ENCODE measurements around the gene SLC22A15. TPM values are rescaled to one million over a fixed set of nuclear protein-coding genes. Genes with fewer than 3 reads are reported as not detected.

SLC22A15 gene
- total RNA-seq, 1 donor from 2014 or later = 0.23 TPM

- ATAC-seq = no peak
- no peak for DNase-seq (ENCODE audit: low spot score)
Measured at GRCh38 chr1:116099379-116099778, 123.1 kb downstream of the SLC22A15 start.

DNA sequence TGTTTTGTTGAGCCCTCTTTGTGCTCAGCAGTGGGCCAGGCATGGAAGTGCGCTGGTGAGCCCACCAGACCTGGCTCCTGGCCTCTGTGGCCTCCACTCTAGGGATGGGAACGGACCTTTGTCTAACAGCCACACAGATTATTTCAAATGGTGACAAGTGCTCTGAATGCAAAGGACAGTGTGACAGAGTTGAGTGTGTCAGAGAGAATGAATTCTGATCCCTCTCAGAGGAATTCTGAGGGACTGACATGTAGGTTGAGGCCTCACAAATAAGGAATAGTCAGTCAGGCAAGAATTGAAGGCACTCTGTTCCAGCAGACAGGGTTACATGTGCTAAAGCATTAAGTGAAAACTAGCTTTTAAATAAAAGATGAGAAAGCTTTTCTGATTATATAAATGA lies 123.6 kb downstream of the SLC22A15 start:
- no peak for ATAC-seq
- DNase-seq (ENCODE audit: low spot score) = no peak

DNA sequence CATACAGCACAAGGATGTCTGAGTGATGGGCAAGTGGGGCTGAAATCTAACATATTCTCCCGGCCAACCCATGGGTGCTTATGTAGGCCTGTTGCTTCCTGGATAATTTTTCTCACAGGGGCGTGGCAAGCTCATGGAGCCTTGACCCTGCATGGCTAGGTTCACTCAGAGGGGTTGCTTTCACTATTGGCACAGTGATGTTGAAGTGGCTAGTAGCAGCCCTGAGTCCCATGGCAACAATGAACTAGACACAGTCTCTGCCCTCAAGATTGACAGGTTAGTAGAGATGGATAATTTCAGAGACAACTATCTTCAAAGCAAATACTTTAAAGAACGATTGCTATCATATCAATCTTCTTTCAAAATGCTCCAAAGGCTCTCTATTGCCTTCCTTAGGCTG lies 128.4 kb downstream of the SLC22A15 start:
- DNase-seq (ENCODE audit: low spot score) = no peak
- no peak for ATAC-seq

GRCh38 chr1:116105996-116106395 lies 129.7 kb downstream of the SLC22A15 start:
- DNase-seq (ENCODE audit: low spot score) = no peak
- no peak for ATAC-seq

DNA sequence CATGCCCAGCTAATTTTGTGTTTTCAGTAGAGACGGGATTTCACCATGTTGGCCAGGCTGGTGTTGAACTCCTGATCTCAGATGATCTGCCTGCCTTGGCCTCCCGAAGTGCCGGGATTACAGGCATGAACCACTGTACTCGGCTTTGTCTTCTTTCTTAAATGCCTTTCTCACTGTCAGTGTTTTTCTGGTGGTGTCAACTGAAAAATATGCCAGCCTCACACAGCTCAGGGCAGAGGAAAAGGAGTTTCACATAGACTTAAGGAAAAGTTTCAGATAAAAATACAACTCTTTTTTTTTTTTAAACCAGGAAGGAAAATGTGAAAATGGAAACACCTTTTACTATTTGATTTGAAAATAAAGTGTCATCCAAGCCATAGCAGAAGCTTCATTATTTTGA lies 130.3 kb downstream of the SLC22A15 start:
- no peak for ATAC-seq
- DNase-seq (ENCODE audit: low spot score) = no peak

GRCh38 chr1:116107371-116107770 lies 131.1 kb downstream of the SLC22A15 start:
- ATAC-seq (no peak), DNase-seq (ENCODE audit: low spot score) (no peak)

DNA sequence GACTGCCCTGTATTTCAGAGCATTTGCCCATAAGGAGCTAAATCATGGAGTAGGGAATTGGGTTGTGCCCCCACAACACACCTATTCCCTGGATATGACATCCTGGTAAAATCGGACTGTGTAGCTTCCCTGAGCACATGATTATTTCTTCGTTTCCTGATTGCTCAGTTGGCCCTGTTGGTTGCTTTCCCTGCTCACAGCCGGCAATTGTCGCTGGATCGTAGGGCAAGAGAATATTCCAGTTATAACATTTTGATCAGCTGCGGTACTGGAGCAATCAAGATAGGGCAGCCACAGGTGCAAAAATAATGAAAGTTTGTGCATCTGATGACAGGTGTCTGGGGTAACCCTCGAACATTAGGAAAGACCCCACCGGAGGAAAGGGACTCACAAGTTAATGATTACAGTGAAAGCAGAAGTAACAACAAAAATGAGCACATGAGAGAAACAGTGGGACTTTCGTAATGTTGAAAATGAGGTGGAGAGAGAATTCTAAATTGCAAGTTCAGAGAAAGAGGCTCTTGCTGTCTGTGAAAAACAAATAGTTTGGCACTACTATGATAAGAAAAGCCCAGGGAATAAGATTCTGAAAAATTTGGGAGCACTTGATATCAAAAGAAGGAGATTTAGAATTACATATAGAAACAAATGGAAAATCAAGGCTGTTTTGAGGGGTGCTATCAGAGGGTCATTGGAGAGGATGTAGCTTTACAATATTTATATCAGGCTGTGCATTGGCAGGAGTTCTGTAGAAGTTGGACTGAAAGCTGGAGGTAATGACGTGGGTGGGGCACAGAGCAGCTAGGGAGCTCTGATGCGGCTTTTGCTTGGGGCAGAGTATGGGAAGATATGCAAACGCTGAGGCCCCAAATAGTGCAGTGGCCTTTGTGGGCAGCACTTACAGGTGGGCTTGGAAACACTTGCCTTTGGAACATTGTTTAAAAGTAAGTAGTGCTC lies 134.5 kb downstream of the SLC22A15 start, which contains the start of gene MAB21L3:
MAB21L3 (plus strand) TSS at position 833 of the 957 bp plus-strand sequence. CDS start 1,217 bp downstream, outside the sequence.
- no peak for DNase-seq (ENCODE audit: low spot score)
- ATAC-seq = peak; percentile 62

DNA sequence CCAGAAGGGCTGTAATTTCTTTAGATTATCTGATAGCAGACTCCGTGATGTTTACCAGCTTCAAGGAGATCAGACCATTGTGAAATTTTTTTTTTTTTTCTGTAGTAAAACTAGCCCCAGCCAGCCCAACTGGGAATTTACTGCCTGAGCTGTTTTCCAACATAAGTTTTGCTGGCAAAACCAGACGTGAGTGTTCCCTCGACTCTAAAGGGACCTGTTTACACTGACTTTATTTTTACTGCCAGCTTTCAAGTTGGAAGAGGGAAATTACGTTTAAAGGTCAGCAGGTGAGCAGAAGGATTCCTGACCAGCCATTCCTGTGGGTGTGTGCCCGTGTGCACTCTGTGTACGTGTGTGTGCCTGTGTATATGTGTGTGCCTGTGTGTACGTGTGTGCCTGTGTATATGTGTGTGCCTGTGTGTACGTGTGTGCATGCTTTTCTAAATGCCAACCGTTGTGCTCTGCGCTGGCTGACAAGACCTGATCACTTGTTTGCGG lies 135.3 kb downstream of the SLC22A15 start:
- ATAC-seq (peak; percentile 81), DNase-seq (ENCODE audit: low spot score) (peak; percentile 51)

- no peak for ATAC-seq
- DNase-seq (ENCODE audit: low spot score) = no peak
Measured at GRCh38 chr1:116112388-116113140, 136.3 kb downstream of the SLC22A15 start.

DNA sequence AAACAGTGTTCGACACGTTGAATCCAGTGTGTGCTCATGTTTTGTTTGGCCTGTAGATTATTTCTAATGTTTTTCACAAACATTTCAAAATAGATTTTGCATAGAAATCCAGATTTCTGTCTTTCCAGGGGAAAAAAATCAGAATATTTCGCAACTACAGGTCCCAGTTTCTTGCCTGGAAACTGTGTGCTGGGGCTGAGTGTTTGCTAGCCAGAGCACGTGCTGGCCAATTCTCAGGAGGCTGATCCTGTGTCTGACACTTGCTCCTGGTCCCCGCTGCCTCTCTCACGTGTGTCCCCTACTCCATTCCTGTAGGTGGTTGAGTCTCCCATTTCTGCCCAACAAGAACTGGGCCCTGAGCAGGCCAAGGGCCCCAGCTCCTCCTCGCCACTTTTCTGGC lies 137.3 kb downstream of the SLC22A15 start:
- ATAC-seq = peak; percentile 63
- DNase-seq (ENCODE audit: low spot score) = peak; percentile 63

GRCh38 chr1:116115476-116116439 lies 139.4 kb downstream of the SLC22A15 start:
- DNase-seq (ENCODE audit: low spot score) (no peak), ATAC-seq (no peak)

- ATAC-seq (no peak), DNase-seq (ENCODE audit: low spot score) (no peak)
Measured at GRCh38 chr1:116118471-116118870, 142.2 kb downstream of the SLC22A15 start.

Other genes with a start within 250 kb of the SLC22A15 start
- gene CASQ2, start 207.8 kb upstream of the SLC22A15 start, total RNA-seq = 0.13 TPM
- gene NHLH2, start 135.4 kb upstream of the SLC22A15 start, total RNA-seq = not detected
- gene MAB21L3, start 134.9 kb downstream of the SLC22A15 start, total RNA-seq = 0.63 TPM

All from left lobe of liver (tissue), 2 donors.